Right forelimb (tissue), 1 donor: ENCODE results near the gene ELAVL3.
"Not testable (repeated sequence)": the region's sequence is repeated elsewhere in the genome, so short reads cannot be mapped to it uniquely, and the experiment has no call there.

Experiments used
- DNase-seq: peaks from one replicate; pipeline ENCODE4 v3.0.0-alpha.2; 2018

ELAVL3 gene

DNA sequence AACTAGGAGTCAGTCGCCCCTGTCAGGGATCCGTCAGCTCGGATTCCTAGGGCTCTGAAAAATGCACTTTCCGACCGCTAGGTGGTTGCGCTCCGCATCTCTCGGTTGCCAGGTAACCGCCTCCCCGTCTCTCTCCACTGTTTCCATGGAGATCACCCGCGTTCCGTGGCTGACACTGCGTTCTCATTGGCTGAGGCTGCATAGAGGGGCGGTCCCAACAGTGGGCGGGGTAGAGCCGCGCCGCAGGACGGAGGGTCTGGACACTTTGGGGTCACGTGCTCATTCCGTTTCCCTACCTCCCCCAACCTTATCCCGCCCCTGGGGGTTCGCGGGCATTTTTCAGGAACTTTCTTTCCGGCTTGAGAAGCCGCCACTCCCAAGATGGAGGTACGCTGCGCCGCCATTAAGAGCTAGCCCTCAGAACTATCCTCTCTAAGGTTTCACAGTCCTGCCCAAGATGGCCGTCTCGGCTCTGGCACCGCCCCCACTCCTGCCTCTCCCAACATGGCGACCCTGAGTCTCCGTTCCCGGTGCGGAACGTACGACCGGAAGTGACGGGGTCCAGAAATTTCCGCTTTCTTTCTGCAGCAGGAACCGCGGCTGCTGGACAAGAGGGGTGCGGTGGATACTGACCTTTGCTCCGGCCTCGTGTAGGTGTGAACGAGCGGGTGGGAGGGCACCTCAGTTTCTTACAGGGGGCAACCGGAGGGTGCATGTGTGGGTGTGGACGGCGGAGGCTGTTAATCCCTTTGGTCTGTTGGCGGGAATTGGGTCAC lies 45.6 kb downstream of the ELAVL3 start, which contains the start of the genes ODAD3 and PRKCSH:
ODAD3 (minus strand) TSS at position 65 of the 776 bp plus-strand sequence. CDS start 105 bp downstream, outside the sequence.
PRKCSH (plus strand) TSS at position 579 of the 776 bp plus-strand sequence. CDS start 483 bp downstream, outside the sequence.
- peak; percentile 99 for DNase-seq

DNA sequence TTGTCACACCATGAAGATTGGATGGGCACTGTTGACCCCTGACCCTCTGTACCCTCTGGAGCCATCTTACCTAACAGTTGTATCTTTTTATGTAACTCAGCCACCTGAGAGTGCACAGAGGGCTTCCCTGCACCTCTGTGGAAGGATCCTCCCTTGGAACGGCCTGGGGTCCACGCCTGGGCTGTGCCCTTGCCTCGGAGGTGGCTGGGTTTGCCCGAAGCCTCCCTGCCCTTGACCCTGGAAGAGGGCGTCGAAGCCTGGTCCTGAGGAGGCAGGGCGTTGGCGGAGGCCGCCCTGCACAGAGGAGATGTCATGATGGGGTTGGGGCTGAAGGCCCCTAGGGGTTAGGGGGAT lies 46.2 kb downstream of the ELAVL3 start:
- DNase-seq = no peak

DNA sequence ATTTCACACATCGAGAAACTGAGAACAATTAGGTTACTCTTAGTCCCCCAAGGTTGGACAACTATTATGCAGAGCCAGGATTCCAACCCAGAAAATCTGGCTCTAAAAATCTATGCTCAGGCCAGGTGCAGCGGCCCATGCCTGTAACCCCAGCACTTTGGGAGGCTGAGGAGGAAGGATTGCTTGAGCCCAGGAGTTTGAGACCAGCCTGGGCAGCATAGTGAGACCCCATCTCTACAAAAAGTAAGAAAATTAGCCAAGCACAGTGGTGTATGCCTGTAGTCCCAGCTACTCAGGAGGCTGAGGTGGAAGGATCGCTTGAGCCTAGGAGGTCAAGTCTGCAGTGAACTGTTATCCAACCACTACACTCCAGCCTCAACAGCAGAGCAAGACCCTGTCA lies 47.3 kb downstream of the ELAVL3 start:
- peak; percentile 17 for DNase-seq

DNA sequence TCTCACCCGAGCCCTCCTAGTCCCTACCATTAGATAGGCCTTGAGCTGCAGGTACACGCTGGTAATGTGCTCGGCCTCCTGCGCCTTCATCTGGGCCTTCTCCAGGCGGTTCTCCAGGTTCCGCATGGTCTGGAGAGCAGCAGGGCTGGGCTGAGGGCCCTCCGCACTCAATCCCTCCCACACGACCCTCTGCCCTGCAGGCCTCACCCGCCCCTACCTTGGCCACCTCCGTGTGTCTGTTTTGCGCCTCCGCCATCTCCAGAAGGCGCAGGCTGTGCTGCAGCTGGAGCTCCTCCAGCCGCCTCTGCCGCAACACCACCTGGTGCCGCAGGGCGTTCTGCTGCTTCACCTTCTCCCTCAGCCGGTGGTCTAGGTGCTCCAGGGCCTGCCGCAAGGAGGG lies 54.2 kb downstream of the ELAVL3 start:
- DNase-seq = no peak

DNA sequence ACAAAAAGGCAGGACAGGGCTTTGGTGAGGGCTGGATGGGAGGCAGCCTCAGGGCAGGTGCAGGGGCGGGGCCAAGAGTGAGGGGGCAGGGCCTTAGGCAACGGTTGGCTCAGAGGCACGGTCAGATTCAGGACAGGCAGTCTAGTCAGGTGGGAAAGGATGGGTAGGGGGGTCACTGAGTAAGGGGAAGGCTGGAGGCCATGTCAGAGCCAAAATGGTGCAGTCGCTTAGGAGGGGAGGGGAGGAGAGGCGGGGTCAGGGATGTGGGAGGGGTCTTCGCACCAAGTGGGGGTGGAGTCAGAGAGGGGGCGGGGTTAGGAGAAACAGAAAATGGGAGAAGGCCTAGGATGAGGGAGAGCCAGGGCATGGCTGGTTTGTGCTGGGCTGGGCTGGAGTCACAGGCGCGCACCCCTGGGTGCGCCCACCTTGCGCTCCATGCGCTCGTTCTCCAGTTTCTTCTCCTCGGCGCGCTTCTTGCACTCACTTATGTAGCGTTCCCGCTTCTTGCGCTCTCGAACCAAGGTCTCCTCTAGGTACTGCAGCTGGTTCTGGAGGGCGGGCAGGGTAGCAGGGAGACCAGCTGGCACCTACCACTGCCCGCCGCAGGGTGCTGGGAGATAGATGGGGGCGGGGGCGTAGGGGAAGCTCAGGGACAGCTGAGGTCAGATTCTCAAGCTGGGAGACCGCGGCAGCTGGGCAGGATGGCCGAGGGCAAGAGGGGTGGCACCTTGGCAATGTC lies 55.0 kb downstream of the ELAVL3 start:
- no peak for DNase-seq

DNA sequence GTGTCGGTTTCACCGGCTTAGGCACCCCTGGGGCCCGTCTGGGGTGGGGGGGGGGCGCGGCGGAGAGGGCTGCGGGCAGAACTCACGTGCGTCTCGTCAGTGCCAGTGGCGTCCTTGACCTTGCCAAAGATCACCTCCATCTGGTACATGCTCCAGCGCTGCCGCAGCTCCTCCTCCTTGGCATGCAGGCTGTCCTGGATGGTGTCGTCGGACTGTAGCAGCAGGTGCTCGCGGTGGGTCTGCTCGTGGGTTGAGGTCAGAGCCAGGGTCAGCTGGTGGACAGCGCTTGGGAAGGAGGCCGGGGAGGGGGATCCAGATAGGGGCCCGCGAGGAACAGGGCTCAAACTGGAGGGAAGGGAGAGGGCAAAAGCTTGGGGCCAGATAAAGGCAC lies 57.1 kb downstream of the ELAVL3 start:
- DNase-seq = no peak

DNA sequence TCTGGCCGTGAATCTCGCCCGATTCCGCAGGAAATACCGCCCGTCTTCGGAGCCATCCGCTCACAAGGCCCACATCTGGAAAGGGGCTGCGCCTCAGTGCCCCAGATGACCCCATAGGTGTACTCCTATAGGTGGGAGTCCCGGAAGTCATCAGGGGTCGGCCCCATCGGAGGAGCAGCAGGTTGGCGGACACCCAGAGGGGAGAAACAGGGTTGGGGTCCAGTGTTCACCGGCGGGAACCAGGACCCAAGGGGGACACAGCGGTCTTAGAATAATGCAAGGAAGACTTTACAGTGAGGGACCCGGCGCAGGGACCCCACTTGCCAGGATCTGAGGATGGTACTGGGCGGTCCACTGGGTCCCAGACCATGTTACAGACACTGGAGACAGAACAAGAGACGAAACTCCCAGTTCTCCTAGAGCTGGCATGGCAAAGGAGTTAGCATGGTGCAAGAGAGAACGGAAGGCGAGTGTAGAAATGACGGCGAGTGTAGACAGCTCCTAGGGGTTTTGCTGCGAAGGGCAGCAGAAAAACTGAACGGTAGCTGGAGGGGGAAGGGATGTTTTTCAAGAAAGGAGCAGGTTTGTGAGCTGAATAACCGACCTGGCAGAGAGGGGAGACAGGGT lies 57.6 kb downstream of the ELAVL3 start:
- DNase-seq = no peak

DNA sequence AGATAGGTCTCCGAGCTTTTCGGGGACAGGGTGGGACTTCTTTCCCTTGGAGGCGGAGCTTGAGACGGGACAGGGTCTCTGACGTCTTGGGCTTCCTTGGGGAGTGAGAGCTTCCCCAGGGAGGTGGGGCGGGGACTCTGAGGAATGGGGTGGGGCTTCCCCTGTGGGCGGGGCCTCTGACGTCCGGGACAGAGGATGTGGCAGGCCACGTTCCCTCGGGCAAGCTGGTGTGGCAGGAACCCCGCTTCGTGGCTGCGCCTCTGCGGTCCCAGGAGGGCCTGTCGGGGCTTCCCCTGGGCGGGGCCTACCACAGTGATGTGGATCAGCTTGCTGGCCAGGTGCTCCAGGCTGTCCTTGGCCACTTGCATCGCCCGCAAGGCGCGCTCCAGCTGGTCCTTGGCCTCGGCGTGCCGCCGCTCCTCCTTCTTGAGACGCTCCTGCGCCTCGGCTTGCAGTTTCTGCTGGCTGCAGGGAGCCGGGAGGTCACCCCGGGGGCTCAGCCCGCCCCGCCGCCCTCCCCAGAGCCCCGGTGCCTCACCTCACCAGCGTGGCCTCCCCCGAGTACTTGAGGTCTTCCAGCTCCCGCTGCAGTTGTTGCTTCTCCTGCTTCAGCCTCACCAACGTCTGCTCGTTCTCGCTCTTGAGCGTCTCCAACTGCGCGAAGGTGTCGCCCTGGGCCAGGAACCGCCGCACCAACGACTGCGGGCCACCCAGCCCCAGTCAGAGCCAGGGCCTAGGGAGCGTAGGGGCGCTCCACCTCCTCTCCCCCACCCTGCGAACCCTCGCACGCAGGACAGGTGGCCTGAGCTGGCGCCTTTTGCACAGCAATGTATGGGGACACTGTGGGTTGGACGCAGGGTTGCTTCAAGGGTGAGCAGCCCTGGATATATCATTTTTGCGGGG lies 58.4 kb downstream of the ELAVL3 start:
- peak; percentile 65 for DNase-seq

DNA sequence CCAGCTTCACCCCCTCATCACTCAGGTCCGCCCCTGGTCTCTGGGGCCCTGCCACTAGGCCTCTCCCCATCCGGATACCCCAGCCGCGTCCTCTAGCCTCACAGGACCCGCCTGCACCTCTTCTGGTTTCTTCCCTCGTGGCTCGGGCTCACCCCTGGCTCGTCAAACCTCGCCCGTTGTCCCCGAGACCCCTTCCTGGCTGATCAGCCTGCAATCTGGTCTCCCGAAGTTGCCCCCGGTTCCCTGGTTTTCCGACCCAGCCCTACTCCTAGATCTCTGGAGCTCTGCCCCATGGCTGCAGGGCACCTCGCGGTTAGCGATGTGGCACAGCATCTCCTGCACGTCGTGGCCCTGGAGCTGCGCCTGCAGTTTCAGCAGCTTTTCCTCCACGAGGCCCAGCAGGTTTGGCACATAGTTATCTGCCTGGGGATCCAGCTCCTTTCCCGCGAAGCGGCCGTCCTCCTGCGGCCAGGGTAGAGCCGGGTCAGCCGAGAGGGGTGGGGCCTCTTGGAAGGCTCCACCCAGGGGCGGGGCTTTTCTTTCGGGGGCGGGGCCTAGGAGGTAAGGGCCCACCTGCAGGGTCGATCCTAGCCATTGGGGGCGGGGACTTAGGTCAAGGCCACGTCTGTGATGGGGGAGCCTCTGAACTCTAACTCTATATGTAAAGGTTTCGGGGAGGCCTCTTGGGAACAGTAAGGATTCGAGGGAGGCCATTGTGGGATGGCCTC lies 59.3 kb downstream of the ELAVL3 start:
- no peak for DNase-seq

DNA sequence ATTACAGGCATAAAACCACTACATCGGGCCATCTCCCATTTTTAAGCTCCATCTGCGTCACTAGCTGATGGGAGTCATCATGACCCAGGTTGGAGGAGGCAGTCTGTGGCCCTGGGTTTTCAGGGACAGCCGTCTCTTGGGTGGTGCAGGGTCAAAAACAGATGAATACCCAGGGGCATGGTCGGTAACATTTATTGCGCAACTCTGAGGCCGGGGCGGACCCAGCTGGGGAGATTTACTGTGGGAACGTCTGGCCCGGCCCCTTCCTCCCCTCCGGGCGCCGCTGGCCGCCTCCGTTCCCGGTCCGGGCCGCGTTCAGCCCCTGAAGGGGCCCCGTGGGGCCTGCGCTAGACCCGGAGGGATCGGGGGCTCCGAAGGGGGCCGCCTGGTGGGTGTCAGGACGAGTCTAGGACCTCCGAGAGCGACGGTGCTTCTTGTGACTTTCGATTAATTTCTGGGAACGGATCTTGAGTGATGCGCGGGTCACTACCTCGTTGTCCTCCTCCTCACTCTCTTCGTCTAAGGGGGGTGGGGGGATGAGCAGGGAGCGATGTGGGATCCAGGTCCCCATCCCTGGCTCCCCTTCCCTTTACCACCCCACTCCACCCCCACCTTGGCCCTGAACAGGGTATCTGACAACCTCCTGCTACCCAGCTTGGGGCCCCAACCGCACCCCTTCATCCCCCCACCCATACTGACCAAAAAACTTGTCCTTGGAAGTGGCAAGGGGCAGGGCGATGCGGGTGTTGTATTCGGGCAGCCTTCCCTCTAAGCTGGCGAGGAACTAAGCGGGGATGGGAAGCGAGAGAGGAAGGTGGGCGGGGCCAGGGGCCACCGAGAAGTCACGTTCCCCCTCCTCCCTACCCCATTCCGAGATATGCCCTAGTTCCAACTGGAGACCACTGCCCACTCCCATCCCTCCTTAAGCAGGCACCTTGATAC lies 60.1 kb downstream of the ELAVL3 start:
- DNase-seq = no peak

DNA sequence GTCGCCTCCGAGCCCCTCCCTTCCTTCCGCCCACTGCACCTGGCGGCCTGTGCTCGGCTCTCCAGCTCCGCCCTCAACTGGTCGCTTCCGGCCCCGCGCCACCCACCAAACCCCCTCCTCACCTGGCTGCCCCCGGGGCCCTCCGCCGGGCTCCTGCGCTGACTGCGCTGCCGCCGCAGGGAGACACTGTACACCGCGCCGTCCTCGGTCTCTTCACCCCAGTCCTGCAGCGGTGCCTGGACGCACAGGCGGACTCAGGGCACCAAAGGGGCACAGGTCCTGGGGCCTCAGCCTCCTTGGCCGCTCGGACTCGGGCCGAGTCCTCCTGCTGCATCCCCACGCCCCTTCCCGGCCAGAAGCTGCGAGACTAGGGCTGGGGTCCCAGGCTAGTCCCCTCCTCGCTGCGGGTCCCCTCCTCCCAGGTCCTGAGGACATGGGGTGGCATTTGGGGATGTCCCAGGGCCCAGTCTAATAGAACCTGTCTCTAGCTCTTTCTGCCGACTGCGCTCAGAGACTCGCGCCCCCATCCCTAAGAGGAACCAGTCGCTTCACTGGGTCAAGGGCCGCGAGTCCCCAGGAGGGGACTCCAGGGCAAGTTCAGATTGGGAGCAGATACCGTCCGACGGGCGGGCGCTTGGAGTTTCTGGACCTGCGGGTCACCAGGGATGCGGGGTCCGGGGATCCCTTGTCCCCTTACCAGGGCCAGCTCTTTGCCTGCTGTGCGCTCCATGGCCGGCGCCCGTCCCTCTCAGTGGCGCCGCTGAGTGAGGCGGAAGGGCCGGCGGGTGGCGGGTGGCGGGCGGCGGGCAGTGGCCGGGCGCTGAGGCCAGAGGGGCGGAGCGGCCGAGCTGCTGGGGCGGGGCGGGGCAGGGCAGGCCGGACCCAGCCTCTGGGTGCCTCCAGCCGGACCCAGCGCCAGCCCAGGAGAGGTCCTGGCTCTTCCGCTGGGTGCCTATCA lies 62.0 kb downstream of the ELAVL3 start, which contains the start of gene RGL3:
RGL3 (minus strand) TSS at position 766 of the 958 bp plus-strand sequence; CDS start at position 730, 36 bp downstream.
- DNase-seq = no peak

DNA sequence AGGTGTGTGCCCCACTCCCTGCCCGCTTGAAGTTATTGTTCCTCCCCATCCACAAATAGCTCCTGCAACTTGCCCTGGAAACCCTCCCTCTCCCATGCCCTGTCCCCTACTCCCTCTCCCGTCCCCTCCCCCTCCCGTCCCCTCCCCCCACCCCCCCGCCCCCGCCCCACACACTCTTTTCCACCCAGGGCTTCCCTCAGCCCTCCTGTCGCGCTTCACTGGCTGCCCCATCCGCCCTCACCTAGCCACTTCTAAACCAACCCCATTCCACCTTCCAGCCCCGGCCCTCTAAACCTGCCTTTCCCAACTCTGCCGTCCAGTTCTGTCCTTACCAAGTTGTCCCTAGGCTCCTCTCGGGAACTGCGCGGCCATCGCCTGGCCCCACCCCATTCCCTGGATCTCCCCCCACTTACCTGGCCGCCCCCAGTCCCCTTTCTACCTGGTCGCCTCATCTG lies 62.7 kb downstream of the ELAVL3 start:
- no peak for DNase-seq

DNA sequence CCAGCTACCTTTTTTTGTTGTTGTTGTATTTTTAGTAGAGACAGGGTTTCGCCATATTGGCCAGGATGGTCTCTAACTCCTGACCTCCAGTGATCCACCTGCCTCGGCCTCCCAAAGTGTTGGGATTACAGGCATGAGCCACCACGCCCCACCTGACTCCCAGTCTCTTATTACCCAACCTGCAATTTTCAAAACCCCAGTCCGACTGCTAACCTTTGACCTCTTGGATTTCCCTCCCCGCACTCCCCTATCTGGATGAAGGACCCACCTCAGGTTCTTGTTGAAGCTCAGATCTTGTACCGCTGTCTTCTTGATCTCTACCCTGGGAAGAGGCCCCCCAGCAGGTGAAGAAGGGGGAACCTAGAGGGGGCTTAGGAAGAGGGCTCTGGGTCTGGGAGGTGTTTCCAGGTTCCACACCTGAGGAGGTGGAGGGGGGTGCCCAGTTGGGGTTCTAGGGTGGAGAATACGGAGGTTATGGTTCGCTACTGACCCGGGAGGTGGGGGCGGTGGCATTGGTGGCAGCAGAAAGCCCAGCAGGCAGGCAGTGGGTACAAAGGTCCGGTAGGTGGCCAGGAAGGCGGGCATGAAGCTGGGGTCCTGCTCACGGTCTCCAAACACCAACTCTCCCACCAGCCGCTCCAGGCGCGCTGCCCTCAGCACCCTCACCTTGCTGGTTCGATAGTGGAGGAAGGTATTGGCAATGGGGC lies 64.3 kb downstream of the ELAVL3 start:
- DNase-seq = no peak

DNA sequence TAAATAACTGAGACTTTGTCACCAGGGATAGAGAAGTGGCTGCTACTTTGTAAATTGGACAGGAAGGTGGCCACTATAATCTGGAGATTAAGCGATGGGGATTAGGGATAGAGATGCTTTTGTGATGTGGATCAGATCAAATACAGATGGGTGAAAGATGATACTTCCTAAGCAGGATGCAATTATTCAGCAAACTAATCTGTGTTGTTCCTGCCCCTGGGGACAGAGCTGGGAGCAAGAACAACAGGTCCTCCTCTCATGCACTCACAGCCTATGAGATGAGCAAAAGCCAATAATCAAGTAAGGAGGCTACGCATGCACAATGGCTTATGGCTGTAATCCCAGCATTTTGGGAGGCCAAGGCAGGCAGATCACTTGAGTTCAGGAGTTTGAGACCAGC lies 66.3 kb downstream of the ELAVL3 start:
- DNase-seq = no peak

DNA sequence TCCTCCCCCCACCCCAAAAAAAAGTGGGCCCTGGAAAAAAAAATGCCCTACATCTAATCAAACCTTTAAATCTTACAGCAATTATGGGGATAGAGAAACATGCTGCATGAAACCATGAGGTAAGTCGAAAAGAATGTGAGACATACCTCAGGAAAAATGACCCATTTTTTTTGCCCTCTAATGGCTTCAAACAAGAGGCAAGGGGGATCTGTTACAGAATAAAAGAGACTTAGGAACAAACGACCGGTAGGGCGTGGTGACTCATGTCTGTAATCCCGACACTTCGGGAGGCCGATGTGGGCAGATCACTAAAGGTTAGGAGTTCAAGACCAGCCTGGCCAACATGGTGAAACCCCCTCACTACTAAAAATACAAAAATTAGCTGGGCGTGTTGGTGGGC lies 70.2 kb downstream of the ELAVL3 start:
- DNase-seq = no peak

DNA sequence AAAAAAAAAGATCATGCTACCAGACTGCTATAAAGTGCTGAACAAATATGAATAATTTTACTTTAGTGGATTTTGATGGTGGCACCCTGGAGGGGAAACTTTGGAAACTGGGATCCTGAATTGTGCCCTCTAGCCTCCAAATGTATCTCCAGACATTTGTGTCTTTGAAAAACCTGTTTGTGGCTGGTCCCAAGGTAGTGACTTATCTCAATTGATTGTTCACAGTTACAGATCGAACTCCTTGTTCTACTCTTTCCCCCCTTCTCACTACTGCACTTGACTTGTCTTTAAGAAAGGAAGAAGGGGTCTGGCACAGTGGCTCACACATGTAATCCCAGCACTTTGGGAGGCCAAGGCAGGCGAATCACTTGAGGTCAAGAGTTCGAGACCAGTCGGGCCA lies 72.3 kb downstream of the ELAVL3 start:
- DNase-seq = no peak

DNA sequence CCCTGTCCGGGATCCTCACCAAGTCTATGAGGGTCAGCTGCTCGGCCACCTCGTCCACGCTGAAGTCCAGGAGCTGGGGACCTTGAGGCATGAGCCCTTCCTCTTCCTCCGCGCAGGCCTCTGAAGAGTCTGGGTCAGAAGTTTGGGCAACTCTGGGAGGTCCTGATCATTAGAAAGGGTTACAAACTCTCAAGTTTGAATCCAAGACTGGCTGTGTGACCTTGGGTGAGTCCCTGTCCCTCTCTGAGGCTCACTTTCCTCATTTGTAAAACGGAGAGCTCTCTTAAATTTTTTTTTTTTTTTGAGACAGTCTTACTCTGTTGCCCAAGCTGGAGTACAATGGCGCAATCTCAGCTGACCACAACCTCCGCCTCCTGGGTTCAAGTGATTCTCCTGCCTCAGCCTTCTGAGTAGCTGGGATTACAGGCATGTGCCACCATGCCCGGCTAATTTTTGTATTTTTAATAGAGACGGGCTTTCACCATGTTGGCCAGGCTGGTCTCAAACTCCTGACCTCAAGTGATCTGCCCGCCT lies 74.1 kb downstream of the ELAVL3 start:
- not testable (repeated sequence) for DNase-seq
